ENCODE measurements around the gene TRIM15.

DNA sequence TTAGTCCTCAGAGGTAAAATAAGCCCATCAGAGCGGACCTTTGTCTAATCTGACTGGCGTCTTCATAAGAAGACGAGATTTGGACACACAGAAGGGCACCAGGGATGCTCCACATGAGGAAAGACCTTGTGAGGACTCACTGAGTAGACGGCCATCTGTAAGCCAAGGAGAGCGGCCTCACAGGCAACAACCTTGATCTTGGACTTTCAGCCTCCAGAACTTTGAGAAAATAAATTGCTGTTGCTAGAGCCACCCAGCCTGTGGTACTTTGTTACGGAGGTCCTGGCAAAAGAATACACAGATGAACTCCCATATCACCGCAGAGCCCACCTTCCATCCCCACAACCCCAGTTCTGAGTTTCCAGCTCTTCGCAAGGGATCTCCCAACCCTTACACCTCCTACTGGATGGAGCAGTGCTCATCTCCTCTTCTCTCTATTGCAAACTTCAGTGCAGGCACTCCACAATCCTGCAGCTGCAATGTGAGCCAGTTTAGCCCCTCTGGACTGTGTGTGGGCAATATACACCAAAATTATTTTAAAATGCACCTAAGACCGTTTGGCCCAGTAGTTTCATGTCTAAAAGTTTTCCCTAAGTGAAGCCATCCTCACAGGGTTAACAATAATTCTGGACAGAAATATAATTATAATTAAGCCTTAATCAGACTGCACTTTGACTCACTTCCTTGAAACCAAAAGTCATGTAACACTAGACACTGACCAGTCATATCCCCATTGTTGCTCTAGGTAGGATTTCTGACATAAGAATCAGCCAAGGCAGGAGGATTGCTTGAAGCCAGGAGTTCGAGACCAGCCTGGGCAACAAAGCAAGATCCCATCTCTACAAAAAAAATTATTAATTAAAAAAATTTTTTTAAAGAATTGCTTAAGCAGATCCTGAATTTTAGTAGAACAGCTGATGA, 41.6 kb upstream of the TRIM15 start:
- TF ChIP-seq, protein P1, sequence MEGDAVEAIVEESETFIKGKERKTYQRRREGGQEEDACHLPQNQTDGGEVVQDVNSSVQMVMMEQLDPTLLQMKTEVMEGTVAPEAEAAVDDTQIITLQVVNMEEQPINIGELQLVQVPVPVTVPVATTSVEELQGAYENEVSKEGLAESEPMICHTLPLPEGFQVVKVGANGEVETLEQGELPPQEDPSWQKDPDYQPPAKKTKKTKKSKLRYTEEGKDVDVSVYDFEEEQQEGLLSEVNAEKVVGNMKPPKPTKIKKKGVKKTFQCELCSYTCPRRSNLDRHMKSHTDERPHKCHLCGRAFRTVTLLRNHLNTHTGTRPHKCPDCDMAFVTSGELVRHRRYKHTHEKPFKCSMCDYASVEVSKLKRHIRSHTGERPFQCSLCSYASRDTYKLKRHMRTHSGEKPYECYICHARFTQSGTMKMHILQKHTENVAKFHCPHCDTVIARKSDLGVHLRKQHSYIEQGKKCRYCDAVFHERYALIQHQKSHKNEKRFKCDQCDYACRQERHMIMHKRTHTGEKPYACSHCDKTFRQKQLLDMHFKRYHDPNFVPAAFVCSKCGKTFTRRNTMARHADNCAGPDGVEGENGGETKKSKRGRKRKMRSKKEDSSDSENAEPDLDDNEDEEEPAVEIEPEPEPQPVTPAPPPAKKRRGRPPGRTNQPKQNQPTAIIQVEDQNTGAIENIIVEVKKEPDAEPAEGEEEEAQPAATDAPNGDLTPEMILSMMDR (IDR thresholded peaks at IDR 0.05): no peak
- no peak for TF ChIP-seq POLR2A (IDR thresholded peaks at IDR 0.05)
